Lower leg skin (tissue), 4 donors: ENCODE measurements around the gene DKC1. TPM values are rescaled to one million over a fixed set of nuclear protein-coding genes. Genes with fewer than 3 reads are reported as not detected.

Experiments used
- DNase-seq, 2 donors: peaks; one replicate each; pipeline ENCODE4 v3.0.0-alpha.2; 2019; ENCODE audit warnings: low spot score in 2 of 2
- H3K4me3 ChIP-seq: fragments of 200-600 bp; sonication (generic); 2 replicates; pipeline ENCODE4 v1.5.1; 2017; ENCODE audit warnings: mild to moderate bottlenecking, low read depth; ENCODE audit not compliant: poor library complexity, severe bottlenecking
- POLR2A ChIP-seq, 2 donors: fragments of 450-650 bp; IDR thresholded peaks; one replicate each; pipeline ENCODE4 v1.6.1; 2016 to 2017; ENCODE audit warnings: antibody characterized with exemption in 2 of 2, mild to moderate bottlenecking in 1 of 2, moderate library complexity in 1 of 2
- WGBS, 2 donors: methylation state at CpG; one replicate each; pipeline ENCODE4 v1.1.5; 2018; 5-methylcytosine and 5-hydroxymethylcytosine counted together
- intact Hi-C: fragments of 100-400 bp; cut with DNase I; formaldehyde crosslinking; loops from one replicate; pipeline ENCODE4 v1.15.0; 2023; ENCODE audit warnings: low total_unique reads
- total RNA-seq, 4 donors: library from RNA; depleted of rRNA; stranded (reverse); fragments of >200 nt; gene quantifications; one replicate each; pipeline ENCODE4 v1.1.0, GENCODE V29; 2016
- TF ChIP-seq, protein P1 (sequence below), 3 donors: fragments of 450-650 bp; IDR thresholded peaks; one replicate each; pipeline ENCODE4 v1.5.1; 2016; ENCODE audit warnings: antibody characterized with exemption in 3 of 3, mild to moderate bottlenecking in 3 of 3, moderate library complexity in 2 of 3

DKC1 gene
- total RNA-seq, 4 donors from 2014 or later, result 25.8 to 33.9 (median 29.3) TPM

DNA sequence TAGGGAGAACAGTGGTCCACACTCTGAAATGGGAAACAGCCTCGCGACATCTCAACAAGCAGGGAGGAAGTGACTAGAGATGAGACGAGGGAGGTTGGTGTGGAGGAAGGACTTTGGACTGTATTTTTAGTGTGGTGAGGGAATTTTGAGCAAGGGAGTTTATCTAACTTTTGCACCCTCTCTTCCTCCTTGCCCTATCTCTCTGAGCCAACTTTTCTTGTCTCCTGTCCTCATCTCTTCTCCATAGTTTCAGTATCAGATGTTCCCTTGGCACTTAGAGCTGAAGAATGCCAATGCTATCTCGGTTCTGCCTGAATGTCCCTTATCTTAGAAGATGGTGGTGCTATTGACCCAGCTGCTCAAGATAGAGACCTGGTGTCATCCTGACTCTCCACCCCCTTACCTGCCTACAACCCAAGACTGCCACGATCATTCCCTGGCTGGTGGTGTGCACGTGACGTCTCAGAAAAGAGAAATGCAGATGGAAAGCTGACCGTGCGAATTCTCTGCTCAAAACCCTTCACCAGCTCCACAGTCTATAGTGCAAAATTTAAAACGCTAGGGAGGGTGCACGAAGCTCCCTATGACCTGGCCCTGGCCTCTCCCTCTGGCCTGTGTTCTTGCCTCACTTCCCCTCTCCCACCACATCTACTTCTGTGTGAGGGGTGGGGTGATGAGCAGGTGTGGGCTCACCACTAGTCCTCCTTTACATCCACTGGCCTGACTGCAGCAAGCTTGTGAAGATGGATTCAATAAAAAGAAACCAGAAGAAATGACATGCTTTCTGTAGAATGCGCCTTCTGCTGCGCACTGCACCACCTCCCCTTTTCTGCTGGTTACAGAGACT is 21.7 kb downstream of the DKC1 start:
- TF ChIP-seq POLR2A (IDR thresholded peaks at IDR 0.05), result no peak
- TF ChIP-seq, protein P1, sequence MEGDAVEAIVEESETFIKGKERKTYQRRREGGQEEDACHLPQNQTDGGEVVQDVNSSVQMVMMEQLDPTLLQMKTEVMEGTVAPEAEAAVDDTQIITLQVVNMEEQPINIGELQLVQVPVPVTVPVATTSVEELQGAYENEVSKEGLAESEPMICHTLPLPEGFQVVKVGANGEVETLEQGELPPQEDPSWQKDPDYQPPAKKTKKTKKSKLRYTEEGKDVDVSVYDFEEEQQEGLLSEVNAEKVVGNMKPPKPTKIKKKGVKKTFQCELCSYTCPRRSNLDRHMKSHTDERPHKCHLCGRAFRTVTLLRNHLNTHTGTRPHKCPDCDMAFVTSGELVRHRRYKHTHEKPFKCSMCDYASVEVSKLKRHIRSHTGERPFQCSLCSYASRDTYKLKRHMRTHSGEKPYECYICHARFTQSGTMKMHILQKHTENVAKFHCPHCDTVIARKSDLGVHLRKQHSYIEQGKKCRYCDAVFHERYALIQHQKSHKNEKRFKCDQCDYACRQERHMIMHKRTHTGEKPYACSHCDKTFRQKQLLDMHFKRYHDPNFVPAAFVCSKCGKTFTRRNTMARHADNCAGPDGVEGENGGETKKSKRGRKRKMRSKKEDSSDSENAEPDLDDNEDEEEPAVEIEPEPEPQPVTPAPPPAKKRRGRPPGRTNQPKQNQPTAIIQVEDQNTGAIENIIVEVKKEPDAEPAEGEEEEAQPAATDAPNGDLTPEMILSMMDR (IDR thresholded peaks at IDR 0.05), result no peak
- intact Hi-C loops, result no loop called here
- 85 to 91% methylated on average over 13 of the region's 13 CpGs for WGBS, 2 donors
- no peak for DNase-seq
- no peak overlapping the region for H3K4me3 ChIP-seq

DNA sequence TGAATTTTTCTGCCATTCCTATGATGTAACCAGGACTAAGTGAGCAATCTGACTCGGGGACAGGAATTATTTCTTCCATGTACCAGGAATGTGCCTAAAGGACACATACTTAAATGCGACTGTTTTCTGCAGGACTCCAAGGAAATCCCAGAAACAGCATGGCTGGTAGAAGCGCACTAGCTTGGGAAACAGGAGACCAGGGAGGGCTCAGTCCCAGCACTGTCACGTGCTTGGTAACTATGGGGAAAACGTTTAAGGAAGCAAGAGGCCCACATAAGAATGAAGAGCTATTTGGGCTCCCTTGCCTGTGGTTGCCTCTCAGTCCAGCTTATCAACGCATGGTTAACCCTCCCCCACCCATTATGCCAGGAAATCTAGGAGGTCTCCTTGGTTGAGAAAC is 23.1 kb downstream of the DKC1 start:
- WGBS, 2 donors, result 70 to 91% methylated on average over 6 of the region's 6 CpGs
- H3K4me3 ChIP-seq, result no peak overlapping the region
- no peak for DNase-seq
- TF ChIP-seq POLR2A (IDR thresholded peaks at IDR 0.05), result no peak
- TF ChIP-seq, protein P1 (IDR thresholded peaks at IDR 0.05), result no peak
- intact Hi-C loops, result no loop called here

DNA sequence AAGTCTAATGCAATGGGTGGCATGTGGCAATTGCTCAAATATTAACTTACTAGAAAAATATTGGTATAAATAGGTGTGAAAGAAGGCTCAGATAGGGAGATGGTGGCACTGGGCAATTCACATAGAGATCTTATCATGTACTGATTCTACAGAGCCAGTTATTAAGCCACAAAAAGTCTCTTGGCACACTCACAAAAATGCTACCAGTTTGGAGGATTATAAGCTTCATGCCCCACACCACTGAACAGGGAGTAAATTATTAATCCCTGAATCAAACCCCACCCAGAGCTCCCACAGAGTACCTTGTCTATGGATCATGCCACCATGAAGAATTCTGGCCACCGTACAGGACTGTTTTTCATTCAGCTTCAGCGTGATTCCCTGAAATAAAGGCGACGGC is 28.8 kb downstream of the DKC1 start:
- H3K4me3 ChIP-seq, result no peak overlapping the region
- 73 to 93% methylated on average over 4 of the region's 4 CpGs for WGBS, 2 donors
- no peak for DNase-seq
- TF ChIP-seq, protein P1 (IDR thresholded peaks at IDR 0.05), result no peak
- intact Hi-C loops, result no loop called here

DNA sequence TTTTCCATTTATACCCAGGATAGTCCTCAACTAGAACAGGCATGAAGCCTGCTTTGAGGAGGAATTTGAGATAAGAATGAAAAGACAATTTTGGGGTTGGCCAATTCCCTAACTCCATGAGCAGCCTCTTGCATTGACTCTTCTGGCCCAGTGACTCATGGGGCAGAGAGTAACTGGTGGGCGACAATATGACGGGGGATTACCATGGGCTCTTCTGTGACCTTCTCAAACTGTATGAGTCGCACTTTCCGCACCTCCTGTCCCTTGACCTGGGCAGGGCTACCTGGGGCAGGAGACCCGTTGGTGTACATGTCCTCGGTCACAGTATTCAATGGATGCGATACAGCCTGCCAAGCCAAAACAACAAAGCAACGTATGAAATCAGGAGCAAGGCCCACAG is 29.3 kb downstream of the DKC1 start:
- no peak for DNase-seq
- WGBS, 2 donors, result 91 to 97% methylated on average over 8 of the region's 8 CpGs

DNA sequence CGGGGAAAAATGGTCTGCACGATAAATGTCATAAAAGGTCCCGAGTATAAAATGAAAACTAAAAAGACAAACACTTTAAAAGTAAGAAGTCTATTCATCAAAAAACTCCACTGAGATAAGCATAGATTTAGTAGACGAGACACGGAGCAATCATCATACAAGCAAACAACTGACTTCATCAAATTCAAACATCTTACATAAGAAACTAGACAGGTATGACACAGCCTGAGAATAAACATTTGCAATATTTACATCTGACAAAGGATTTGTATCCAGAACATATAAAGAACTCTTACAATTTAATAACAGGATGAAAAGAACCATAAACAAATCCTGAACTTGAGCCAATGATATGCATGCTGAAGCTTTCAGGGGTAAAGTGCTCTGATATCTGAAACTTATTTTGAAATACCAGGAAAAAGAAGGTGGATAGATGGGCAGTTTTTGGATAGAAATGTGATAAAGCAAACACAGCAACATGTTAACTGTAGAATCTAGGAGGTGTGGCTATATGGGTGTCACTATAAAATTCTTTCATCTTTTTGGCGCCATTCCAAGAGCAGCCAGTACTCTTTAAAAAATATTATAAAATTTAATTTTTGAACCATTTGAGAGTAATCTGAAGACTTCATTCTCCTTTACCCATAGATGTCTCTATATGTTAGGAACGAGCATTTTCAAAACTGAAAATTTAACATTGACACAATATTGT is 30.6 kb downstream of the DKC1 start:
- no peak for DNase-seq
- H3K4me3 ChIP-seq, result no peak overlapping the region
- TF ChIP-seq, protein P1 (IDR thresholded peaks at IDR 0.05), result no peak
- TF ChIP-seq POLR2A (IDR thresholded peaks at IDR 0.05), result no peak
- intact Hi-C loops, result no loop called here
- WGBS, 2 donors, result 81 to 85% methylated on average over 7 of the region's 7 CpGs

More for the DNA sequence above, 29.3 kb downstream of the DKC1 start:
- no peak overlapping the region for H3K4me3 ChIP-seq
- intact Hi-C loops, result no loop called here
- TF ChIP-seq, protein P1 (IDR thresholded peaks at IDR 0.05), result no peak
- no peak for TF ChIP-seq POLR2A (IDR thresholded peaks at IDR 0.05)
